Measurements from ENCODE around the gene MFRP. TPM values are rescaled to one million over a fixed set of nuclear protein-coding genes. Genes with fewer than 3 reads are reported as not detected.
A peak's percentile ranks its signal among the peaks of the same experiment; 100 is the strongest.

The MFRP gene
- total RNA-seq, 1 experiment from 2014 or later = not detected

DNA sequence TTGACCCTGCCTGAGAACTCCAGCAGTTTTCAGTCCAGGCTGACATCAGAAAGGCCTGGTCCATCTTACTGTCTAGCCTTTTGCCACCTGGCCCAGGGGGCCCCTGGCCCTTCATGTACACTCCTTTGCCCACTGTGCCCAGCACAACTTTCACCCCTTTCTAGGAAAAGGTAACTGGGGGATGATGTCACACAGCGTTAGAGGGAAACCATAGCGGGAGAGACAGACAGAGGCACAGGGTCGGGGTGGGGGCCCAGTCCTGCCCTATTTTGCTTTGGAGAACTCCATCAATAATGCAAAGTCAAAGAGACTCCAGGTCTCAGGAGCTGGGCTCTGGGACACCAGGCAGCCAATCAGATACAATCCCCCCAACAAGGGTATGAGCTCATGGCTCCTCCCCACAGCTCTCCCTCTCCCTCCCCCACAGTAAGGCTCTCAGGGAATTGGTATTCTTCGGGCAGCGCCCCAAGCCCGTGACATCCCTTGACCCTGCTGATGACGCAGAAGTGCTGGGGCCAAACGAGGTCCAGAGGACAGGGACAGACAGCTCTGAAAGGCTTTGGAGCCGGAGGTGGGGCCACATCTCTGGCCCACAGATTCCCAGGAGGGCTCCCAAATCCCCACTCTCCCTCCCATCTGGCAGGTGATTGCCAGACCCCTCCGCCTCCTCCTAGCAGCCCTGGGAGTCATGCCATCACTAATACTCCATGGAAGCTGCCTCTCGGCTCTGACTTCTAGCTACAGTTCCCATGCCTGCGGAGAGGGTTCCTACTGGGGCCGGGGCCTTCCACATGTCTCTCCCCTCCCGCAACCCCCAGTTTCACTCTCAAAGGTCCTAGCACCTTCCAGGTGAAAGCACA, 29.1 kb upstream of the MFRP start:
- Mint-ChIP-seq H3K4me1 (ENCODE audit: insufficient read depth, unreplicated experiment) (peaks cover 35% of the 10 kb centered on the region), H3K27ac (ENCODE audit: low read depth, unreplicated experiment) (peak overlapping the region; percentile 57), H3K36me3 (ENCODE audit: insufficient read depth, unreplicated experiment) (peaks cover 4% of the 10 kb centered on the region), H3K4me3 (ENCODE audit: unreplicated experiment) (no peak overlapping the region), H3K9me3 (ENCODE audit: unreplicated experiment) (no peaks in the 10 kb centered on the region), H3K27me3 (ENCODE audit: insufficient read depth, unreplicated experiment) (no peaks in the 10 kb centered on the region)
- intact Hi-C loops (cut with micrococcal nuclease) = loop anchor here (2.0 kb wide), 1 partner anchor 169 kb away; the partner anchor contains the start of gene CBL
- POLR2A ChIA-PET = interaction anchor here (0.7 to 10.6 kb wide), 8 partner anchors 14 to 280 kb away, joined by 3 to 85 read pairs (median 5); partner anchors contain the start of genes DPAGT1 and RNF26
- CTCF ChIA-PET = interaction anchor here (0.6 to 19.9 kb wide), 20 partner anchors 7 to 414 kb away, joined by 3 to 415 read pairs (median 4); partner anchors contain the start of genes C1QTNF5, CBL and USP2
- no TSS peak for BruUV-seq (replicated peaks)
- DNase-seq (ENCODE audit: unreplicated experiment) = no peak
- no peak for TF ChIP-seq CTCF (IDR thresholded peaks at IDR 0.05; ENCODE audit: unreplicated experiment)

DNA sequence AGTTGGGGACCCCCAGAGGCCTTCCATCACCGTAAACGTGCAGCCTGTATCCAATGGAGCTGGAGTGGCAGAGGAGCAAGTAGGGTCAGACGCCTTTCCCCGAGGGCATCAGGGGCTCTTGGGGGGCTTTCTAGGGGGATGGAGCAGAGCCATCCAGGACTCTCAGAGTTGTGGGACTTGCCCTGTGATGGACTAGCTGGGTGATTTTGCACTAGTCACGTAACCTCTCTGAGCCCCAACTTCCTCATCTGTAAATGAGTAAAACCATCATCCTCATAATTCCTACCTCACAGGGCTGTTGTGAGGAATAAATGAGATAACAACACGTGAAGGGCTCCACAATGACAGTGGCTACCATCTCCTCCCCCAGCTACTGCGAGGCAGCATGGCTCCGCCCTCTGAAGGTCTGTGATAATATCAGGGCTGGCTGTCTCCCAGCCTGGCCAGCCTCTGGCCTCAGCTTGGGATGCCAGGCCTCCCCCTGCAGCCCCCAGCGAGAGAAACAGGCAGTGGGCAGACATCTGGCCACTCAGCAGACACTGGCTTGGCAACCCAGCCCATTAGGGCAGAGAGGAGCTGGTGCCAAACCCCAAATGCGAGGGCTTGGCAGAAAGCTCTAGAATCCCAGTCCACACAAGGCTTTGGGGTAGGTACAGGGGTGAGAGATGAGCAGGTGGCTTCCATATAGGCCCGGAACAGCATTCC, 28.3 kb upstream of the MFRP start:
- no peak overlapping the region for H3K4me3 Mint-ChIP-seq (ENCODE audit: unreplicated experiment)
- DNase-seq (ENCODE audit: unreplicated experiment) = no peak
- intact Hi-C loops (cut with micrococcal nuclease) = loop anchor here (1.0 to 2.0 kb wide), 3 partner anchors 18 to 168 kb away; partner anchors contain the start of gene CBL
- no peaks in the 10 kb centered on the region for H3K27me3 Mint-ChIP-seq (ENCODE audit: insufficient read depth, unreplicated experiment)
- H3K27ac Mint-ChIP-seq (ENCODE audit: low read depth, unreplicated experiment) = no peak overlapping the region
- no TSS peak for BruUV-seq (replicated peaks)
- peaks cover 4% of the 10 kb centered on the region for H3K36me3 Mint-ChIP-seq (ENCODE audit: insufficient read depth, unreplicated experiment)
- peaks cover 42% of the 10 kb centered on the region for H3K4me1 Mint-ChIP-seq (ENCODE audit: insufficient read depth, unreplicated experiment)
- no peak for TF ChIP-seq CTCF (IDR thresholded peaks at IDR 0.05; ENCODE audit: unreplicated experiment)
- ChIA-PET POLR2A (interaction anchor here (1.0 to 10.6 kb wide), 6 partner anchors 12 to 279 kb away, joined by 3 to 85 read pairs (median 5); partner anchors contain the start of gene DPAGT1), CTCF (interaction anchor here (0.6 to 19.9 kb wide), 41 partner anchors 8 to 829 kb away, joined by 3 to 415 read pairs (median 4); partner anchors contain the start of genes C1QTNF5, CBL and USP2)
- H3K9me3 Mint-ChIP-seq (ENCODE audit: unreplicated experiment) = no peaks in the 10 kb centered on the region

- H3K4me1 Mint-ChIP-seq (ENCODE audit: insufficient read depth, unreplicated experiment) = peaks cover 48% of the 10 kb centered on the region
- H3K27me3 Mint-ChIP-seq (ENCODE audit: insufficient read depth, unreplicated experiment) = no peaks in the 10 kb centered on the region
- BruUV-seq (replicated peaks) = no TSS peak
- TF ChIP-seq CTCF (IDR thresholded peaks at IDR 0.05; ENCODE audit: unreplicated experiment) = peak; percentile 96
- H3K27ac Mint-ChIP-seq (ENCODE audit: low read depth, unreplicated experiment) = no peak overlapping the region
- intact Hi-C loops (cut with micrococcal nuclease) = loop anchor here (1.0 to 2.0 kb wide), 3 partner anchors 18 to 167 kb away; partner anchors contain the start of gene CBL
- H3K9me3 Mint-ChIP-seq (ENCODE audit: unreplicated experiment) = no peaks in the 10 kb centered on the region
- no peak overlapping the region for H3K4me3 Mint-ChIP-seq (ENCODE audit: unreplicated experiment)
- H3K36me3 Mint-ChIP-seq (ENCODE audit: insufficient read depth, unreplicated experiment) = peaks cover 4% of the 10 kb centered on the region
- peak; percentile 81 for DNase-seq (ENCODE audit: unreplicated experiment)
- CTCF ChIA-PET = interaction anchor here (0.5 to 19.9 kb wide), 45 partner anchors 9 to 829 kb away, joined by 3 to 415 read pairs (median 4); partner anchors contain the start of genes C1QTNF5, CBL and USP2
- POLR2A ChIA-PET = interaction anchor here (1.0 to 10.6 kb wide), 4 partner anchors 12 to 253 kb away, joined by 3 to 85 read pairs (median 6); partner anchors contain the start of gene HINFP
Measured at GRCh38 chr11:119373921-119374631, 27.6 kb upstream of the MFRP start.
